AG10803 (cell line): Measurements from ENCODE around the gene JAKMIP1.

Experiments used
- DNase-seq: peaks from one replicate; pipeline ENCODE4 v3.0.0; 2010; ENCODE audit warnings: low read depth
- H3K4me3 ChIP-seq: 2 replicates; pipeline ENCODE4 v1.5.1; 2011; ENCODE audit warnings: mild to moderate bottlenecking, low read length, control low read depth
- TF ChIP-seq, protein P1 (sequence below): conservative IDR thresholded peaks from 2 replicates; pipeline ENCODE4 v1.5.1; 2011; ENCODE audit warnings: mild to moderate bottlenecking, low read length, control low read depth, inconsistent platforms

The JAKMIP1 gene

DNA sequence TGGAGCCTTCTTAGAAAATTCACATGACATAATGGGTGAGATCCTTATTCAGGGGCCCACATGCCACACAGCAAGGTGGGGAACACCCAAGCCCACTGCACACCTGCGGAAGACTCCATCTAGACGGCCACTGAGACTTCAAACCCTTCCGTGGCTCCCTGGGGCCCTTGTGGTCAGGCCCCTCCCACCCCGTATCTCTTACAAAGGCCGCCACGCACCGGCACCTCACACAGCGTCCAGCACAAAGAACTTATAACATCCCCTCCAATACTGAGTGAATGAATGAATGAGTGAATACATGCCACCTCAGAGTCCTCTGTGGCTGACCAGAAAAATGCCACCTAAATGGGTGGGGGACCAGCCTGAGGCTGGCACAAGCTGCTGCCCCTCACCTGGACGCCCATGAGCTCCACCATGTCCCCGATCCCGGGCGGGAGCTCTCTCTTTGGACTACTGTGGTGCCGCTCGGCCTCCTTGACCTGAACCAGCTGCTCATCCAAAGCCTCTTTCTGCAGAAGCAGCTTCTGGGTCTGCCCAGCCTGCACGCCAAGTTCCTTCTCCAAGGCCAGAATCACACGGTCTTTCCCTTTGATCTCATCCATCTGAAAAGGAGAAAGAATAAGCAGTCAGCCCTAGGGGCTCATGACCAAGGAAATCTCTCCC, 115.2 kb downstream of the JAKMIP1 start:
- H3K4me3 ChIP-seq = no peak overlapping the region
- DNase-seq = no peak
- TF ChIP-seq, protein P1, sequence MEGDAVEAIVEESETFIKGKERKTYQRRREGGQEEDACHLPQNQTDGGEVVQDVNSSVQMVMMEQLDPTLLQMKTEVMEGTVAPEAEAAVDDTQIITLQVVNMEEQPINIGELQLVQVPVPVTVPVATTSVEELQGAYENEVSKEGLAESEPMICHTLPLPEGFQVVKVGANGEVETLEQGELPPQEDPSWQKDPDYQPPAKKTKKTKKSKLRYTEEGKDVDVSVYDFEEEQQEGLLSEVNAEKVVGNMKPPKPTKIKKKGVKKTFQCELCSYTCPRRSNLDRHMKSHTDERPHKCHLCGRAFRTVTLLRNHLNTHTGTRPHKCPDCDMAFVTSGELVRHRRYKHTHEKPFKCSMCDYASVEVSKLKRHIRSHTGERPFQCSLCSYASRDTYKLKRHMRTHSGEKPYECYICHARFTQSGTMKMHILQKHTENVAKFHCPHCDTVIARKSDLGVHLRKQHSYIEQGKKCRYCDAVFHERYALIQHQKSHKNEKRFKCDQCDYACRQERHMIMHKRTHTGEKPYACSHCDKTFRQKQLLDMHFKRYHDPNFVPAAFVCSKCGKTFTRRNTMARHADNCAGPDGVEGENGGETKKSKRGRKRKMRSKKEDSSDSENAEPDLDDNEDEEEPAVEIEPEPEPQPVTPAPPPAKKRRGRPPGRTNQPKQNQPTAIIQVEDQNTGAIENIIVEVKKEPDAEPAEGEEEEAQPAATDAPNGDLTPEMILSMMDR = no peak

DNA sequence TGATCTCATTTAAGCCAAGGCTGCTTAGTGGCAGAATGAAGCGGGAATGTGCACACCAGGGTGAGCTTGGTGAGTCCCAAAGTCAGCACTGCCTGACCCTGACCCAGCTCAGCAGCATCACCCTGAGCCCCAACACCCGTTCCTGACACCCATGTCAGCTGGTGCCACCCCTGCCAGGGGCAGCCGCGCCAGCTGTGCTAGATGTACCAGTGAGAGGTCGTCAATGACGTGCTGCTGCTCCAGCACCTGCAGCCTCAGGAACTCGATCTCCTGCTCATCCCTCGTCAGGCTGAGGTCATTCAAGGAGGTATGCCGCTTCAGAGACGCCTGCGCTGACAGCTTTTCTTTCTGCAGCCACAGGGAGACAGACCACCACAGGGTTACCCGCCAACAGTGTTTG, 120.4 kb downstream of the JAKMIP1 start:
- no peak for DNase-seq
- TF ChIP-seq, protein P1 = no peak
- no peak overlapping the region for H3K4me3 ChIP-seq

DNA sequence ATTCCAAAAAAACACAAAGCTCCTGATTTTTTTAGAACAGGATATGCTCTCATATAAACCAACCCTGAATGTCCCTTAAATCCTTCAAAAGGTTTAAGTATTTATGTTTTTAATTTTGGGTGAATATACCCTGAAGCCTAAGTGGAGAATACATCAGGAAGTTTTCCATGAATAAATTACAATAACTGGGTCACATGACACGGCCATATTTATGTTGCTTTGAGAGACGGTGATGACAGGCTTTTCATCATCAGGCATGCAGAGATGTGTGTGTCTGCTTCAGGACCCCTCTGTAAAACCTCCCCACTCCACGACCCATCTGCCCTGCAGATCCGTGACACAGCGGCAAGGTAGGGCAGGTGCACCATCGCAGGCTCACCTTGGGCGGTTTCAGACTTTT, 121.8 kb downstream of the JAKMIP1 start:
- H3K4me3 ChIP-seq = no peak overlapping the region
- DNase-seq = no peak

DNA sequence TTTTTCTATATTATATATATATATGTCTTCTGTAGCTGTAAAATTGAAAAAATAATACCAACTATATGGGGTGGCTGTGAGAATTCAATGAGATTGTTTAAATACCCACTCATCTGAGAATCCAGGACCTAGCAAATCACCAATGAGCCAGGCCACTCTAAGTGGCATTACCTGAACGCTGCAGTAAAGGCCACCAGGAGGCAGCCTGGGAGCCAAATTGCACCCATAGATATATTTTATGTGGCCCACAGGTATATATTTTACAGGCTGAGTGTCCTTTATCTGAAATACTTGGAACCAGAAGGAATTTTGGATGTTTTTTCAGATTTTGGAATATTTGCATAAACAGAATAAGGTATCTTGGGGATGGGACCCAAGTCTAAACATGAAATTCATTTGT, 124.0 kb downstream of the JAKMIP1 start:
- TF ChIP-seq, protein P1 = no peak
- no peak overlapping the region for H3K4me3 ChIP-seq
- DNase-seq = no peak

More for the DNA sequence above, 121.8 kb downstream of the JAKMIP1 start:
- TF ChIP-seq, protein P1 = no peak

DNA sequence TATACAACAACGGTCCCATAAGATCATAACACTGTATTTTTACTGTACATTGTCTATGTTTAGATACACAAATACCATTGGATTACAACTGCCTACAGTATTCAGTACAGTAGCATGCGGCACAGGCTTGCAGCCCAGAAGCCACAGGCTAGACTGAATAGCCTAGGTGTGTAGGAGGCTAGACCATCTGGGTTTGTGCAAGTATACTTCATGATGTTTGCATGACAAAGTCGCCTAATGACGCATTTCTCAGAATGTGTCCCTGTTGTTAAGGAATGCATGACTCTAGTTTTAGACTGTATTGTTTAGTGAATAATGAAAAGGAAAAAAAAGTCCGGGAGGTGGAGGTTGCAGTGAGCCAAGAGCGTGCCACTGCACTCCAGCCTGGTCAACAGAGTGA, 125.6 kb downstream of the JAKMIP1 start:
- no peak overlapping the region for H3K4me3 ChIP-seq
- DNase-seq = no peak

DNA sequence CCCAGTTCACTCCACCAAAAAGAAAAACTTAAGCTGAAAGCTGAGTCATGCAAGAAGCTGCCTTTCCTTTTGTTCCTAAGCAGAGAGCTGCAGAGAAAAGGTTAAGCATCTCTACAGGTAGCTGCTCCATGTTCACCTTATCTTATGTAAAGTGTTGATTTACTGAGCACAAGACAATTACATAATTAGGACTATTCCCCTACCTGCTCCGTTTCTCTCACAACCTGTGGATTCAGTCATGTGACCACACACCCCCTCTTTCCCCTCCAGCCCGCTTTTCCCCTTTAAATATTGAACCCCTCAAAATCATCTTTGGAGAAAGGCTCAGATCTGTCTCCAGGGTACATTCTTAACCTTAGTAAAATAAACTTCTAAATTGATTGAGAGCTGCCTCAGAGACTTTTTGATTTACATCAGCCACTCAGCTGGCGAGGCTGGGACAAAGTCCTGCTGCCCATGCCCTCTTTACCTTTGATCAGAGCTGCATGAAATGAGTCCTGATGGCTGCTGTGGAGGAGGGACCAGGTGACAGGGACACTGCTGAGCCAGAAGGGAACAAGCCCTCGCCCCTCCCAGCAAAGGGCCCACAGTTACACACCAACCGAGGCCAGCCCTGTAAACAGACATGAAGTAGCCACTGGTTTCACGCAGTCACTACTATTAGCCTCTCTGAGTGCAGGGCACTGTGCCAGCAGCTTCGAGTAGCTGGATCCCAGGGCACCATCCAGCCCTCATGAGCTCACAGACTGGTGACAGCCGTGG, 128.2 kb downstream of the JAKMIP1 start:
- TF ChIP-seq, protein P1 = no peak
- DNase-seq = no peak
- no peak overlapping the region for H3K4me3 ChIP-seq

More for the DNA sequence above, 125.6 kb downstream of the JAKMIP1 start:
- TF ChIP-seq, protein P1 = no peak
